HepG2 (cell line): ENCODE results near the gene C2orf74. TPM values are rescaled to one million over a fixed set of nuclear protein-coding genes. Genes with fewer than 3 reads are reported as not detected.

ENCODE experiments used
- CBX5 ChIP-seq: sonication (generic); formaldehyde crosslinking; IDR thresholded peaks from 2 replicates; pipeline ENCODE4 v1.4.0; 2020; ENCODE audit warnings: missing genetic modification reagents, borderline replicate concordance
- DDIT3 ChIP-seq: sonication (generic); formaldehyde crosslinking; IDR thresholded peaks from 2 replicates; pipeline ENCODE4 v1.4.0; 2020; ENCODE audit warnings: mild to moderate bottlenecking, missing genetic modification reagents
- ESRRA ChIP-seq: sonication (generic); formaldehyde crosslinking; IDR thresholded peaks from 2 replicates; pipeline ENCODE4 v1.5.1; 2020; ENCODE audit warnings: mild to moderate bottlenecking, low read depth, missing genetic modification reagents
- ETV6 ChIP-seq: sonication (generic); formaldehyde crosslinking; conservative IDR thresholded peaks from 2 replicates; pipeline ENCODE4 v1.4.0; 2020; ENCODE audit warnings: missing genetic modification reagents
- GPN1 ChIP-seq: sonication (generic); formaldehyde crosslinking; IDR thresholded peaks from 2 replicates; pipeline ENCODE4 v1.5.1; 2020; ENCODE audit warnings: missing genetic modification reagents, borderline replicate concordance
- HNF4G ChIP-seq, 2 experiments: sonication (generic) in 1 of 2; formaldehyde crosslinking in 1 of 2; IDR thresholded peaks; 2 replicates each; pipeline versions ENCODE4 v1.4.0 to v1.6.1; 2011 to 2020; ENCODE audit warnings: borderline replicate concordance in 2 of 2, low read depth in 2 of 2, mild to moderate bottlenecking in 2 of 2, low read length in 1 of 2, missing genetic modification reagents in 1 of 2, moderate library complexity in 1 of 2
- MAFK ChIP-seq, 2 experiments: IDR thresholded peaks in 1 of 2; conservative IDR thresholded peaks in 1 of 2; 2 replicates each; pipeline ENCODE4 v1.6.1; 2011; ENCODE audit warnings: improper control_type of control experiment in 2 of 2, low read length in 2 of 2
- NCOR1 ChIP-seq: fragments of 200-600 bp; sonication (generic); IDR thresholded peaks from 2 replicates; pipeline ENCODE4 v1.7.0; 2017; ENCODE audit warnings: antibody characterized with exemption, low read length, borderline replicate concordance
- TCF7 ChIP-seq: sonication (generic); IDR thresholded peaks from 2 replicates; pipeline ENCODE4 v1.6.1; 2016; ENCODE audit warnings: antibody characterized with exemption, low read depth
- TRIM24 ChIP-seq: sonication (generic); formaldehyde crosslinking; IDR thresholded peaks from 2 replicates; pipeline ENCODE4 v1.8.0; 2022; ENCODE audit warnings: mild to moderate bottlenecking, missing genetic modification reagents
- ZFX ChIP-seq: sonication (generic); formaldehyde crosslinking; IDR thresholded peaks from 2 replicates; pipeline ENCODE4 v1.4.0; 2020; ENCODE audit warnings: mild to moderate bottlenecking, low read depth, missing genetic modification reagents, moderate library complexity
- ZMYM4 ChIP-seq: sonication (generic); formaldehyde crosslinking; IDR thresholded peaks from 2 replicates; pipeline ENCODE4 v1.8.1; 2023; ENCODE audit warnings: mild to moderate bottlenecking, missing genetic modification reagents
- ZNF280B ChIP-seq: sonication (generic); formaldehyde crosslinking; IDR thresholded peaks from 2 replicates; pipeline ENCODE4 v1.5.0; 2020; ENCODE audit warnings: missing genetic modification reagents, mild to moderate bottlenecking, borderline replicate concordance
- ZNF383 ChIP-seq: sonication (generic); formaldehyde crosslinking; IDR thresholded peaks from 2 replicates; pipeline ENCODE4 v1.4.0; 2020; ENCODE audit warnings: missing genetic modification reagents, mild to moderate bottlenecking, borderline replicate concordance
- ZNF549 ChIP-seq: sonication (generic); formaldehyde crosslinking; IDR thresholded peaks from 2 replicates; pipeline ENCODE4 v1.5.0; 2020; ENCODE audit warnings: missing genetic modification reagents
- ZNF772 ChIP-seq: sonication (generic); formaldehyde crosslinking; IDR thresholded peaks from 2 replicates; pipeline ENCODE4 v1.5.0; 2020; ENCODE audit warnings: mild to moderate bottlenecking, missing genetic modification reagents
- polyA plus RNA-seq, 8 experiments: library from polyadenylated mRNA; depleted of rRNA in 3 of 8; stranded (reverse) in 7 of 8; unstranded in 1 of 8; fragments of >200 nt; fragmentation: Illumina TruSeq in 4 of 8; extraction: Trizol in 4 of 8; gene quantifications; 2 replicates each; pipeline versions ENCODE4 v1.2.1 to v1.2.3, GENCODE V29; 2011 to 2016; ENCODE audit warnings: low read depth in 4 of 8, missing spikeins in 1 of 8, mixed read lengths in 1 of 8; ENCODE audit not compliant: insufficient read depth in 1 of 8
- total RNA-seq, 5 experiments: library from RNA; depleted of rRNA; stranded (reverse); fragments of >200 nt; fragmentation: Illumina TruSeq; extraction: Trizol; gene quantifications; 2 replicates each; pipeline ENCODE4 v1.2.3, GENCODE V29; 2016; ENCODE audit warnings: low read depth in 1 of 5
- TF ChIP-seq, protein P1 (sequence below): sonication (generic); formaldehyde crosslinking; IDR thresholded peaks from 2 replicates; pipeline ENCODE4 v1.5.1; 2020; ENCODE audit warnings: mild to moderate bottlenecking, missing genetic modification reagents, moderate library complexity
- TF ChIP-seq, protein P2 (sequence below): sonication (generic); formaldehyde crosslinking; IDR thresholded peaks from 2 replicates; pipeline ENCODE4 v1.5.1; 2020; ENCODE audit warnings: missing genetic modification reagents, mild to moderate bottlenecking, borderline replicate concordance
- TF ChIP-seq, protein P3 (sequence below): sonication (generic); formaldehyde crosslinking; IDR thresholded peaks from 2 replicates; pipeline ENCODE4 v1.9.0; 2021; ENCODE audit warnings: missing genetic modification reagents, borderline replicate concordance

Gene C2orf74
- total and polyA plus RNA-seq, 2 of the 13 experiments (the other 11 are each of a cell fraction or from before 2014, with no cell fraction given): 10.6 to 13.8 TPM

GRCh38 chr2:61176755-61177726, 15.1 kb downstream of the C2orf74 start (continued):
- TF ChIP-seq ZNF280B (CRISPR knock-in tag): peak; percentile 98
- TF ChIP-seq ZNF549 (CRISPR knock-in tag): no peak
- TF ChIP-seq GPN1 (CRISPR knock-in tag): 0 out of 2 replicates have a peak, but pooled peaks have one; percentile 89
- TF ChIP-seq ETV6 (CRISPR knock-in tag): peak; percentile 87; the same call in 1 of the 2 replicates
- TF ChIP-seq, protein P1, sequence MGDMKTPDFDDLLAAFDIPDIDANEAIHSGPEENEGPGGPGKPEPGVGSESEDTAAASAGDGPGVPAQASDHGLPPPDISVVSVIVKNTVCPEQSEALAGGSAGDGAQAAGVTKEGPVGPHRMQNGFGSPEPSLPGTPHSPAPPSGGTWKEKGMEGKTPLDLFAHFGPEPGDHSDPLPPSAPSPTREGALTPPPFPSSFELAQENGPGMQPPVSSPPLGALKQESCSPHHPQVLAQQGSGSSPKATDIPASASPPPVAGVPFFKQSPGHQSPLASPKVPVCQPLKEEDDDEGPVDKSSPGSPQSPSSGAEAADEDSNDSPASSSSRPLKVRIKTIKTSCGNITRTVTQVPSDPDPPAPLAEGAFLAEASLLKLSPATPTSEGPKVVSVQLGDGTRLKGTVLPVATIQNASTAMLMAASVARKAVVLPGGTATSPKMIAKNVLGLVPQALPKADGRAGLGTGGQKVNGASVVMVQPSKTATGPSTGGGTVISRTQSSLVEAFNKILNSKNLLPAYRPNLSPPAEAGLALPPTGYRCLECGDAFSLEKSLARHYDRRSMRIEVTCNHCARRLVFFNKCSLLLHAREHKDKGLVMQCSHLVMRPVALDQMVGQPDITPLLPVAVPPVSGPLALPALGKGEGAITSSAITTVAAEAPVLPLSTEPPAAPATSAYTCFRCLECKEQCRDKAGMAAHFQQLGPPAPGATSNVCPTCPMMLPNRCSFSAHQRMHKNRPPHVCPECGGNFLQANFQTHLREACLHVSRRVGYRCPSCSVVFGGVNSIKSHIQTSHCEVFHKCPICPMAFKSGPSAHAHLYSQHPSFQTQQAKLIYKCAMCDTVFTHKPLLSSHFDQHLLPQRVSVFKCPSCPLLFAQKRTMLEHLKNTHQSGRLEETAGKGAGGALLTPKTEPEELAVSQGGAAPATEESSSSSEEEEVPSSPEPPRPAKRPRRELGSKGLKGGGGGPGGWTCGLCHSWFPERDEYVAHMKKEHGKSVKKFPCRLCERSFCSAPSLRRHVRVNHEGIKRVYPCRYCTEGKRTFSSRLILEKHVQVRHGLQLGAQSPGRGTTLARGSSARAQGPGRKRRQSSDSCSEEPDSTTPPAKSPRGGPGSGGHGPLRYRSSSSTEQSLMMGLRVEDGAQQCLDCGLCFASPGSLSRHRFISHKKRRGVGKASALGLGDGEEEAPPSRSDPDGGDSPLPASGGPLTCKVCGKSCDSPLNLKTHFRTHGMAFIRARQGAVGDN (CRISPR knock-in tag): peak; percentile 98
- TF ChIP-seq, protein P2, sequence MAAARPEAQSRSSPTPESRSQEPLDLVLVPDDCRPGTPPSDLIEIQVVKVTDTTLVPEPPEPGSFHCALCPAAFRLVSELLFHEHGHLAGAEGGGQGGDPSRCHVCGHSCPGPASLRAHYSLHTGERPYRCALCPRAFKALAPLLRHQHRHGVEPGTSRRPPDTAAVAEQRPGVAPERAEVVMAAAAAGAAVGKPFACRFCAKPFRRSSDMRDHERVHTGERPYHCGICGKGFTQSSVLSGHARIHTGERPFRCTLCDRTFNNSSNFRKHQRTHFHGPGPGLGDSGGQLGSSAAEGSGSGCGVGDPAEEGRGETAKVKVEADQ (CRISPR knock-in tag): peak; percentile 11; the same call in 1 of the 2 replicates
- peak; percentile 87 for TF ChIP-seq ZMYM4 (CRISPR knock-in tag)
- TF ChIP-seq ZNF772: peak; percentile 88; the same call in 1 of the 2 replicates
- TF ChIP-seq ESRRA (CRISPR knock-in tag): peak; percentile 87
- TF ChIP-seq ZFX (CRISPR knock-in tag): peak; percentile 99
- TF ChIP-seq TCF7: no peak
- TF ChIP-seq CBX5 (CRISPR knock-in tag): peak; percentile 95
- no peak for TF ChIP-seq DDIT3 (CRISPR knock-in tag)
- TF ChIP-seq, protein P3, sequence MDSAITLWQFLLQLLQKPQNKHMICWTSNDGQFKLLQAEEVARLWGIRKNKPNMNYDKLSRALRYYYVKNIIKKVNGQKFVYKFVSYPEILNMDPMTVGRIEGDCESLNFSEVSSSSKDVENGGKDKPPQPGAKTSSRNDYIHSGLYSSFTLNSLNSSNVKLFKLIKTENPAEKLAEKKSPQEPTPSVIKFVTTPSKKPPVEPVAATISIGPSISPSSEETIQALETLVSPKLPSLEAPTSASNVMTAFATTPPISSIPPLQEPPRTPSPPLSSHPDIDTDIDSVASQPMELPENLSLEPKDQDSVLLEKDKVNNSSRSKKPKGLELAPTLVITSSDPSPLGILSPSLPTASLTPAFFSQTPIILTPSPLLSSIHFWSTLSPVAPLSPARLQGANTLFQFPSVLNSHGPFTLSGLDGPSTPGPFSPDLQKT (CRISPR knock-in tag): no peak
- TF ChIP-seq MAFK (conservative IDR thresholded peaks at IDR 0.05 in 1 of 2, IDR thresholded peaks at IDR 0.05 in 1 of 2; ENCODE audit: low read length in 2 of 2): 0 out of 4 replicates have a peak, but pooled peaks of 1 of the 2 experiments have one; percentile 1
- TF ChIP-seq ZNF383: no peak
- no peak for TF ChIP-seq TRIM24 (CRISPR knock-in tag)
- peak; percentile 51; the same call in 1 of the 2 replicates for TF ChIP-seq NCOR1
- peak; percentile 8; the same call in 1 of the 2 replicates for TF ChIP-seq HNF4G (IDR thresholded peaks at IDR 0.05; ENCODE audit: borderline replicate concordance, low read depth, low read length)
- TF ChIP-seq HNF4G (CRISPR knock-in tag; IDR thresholded peaks at IDR 0.05; ENCODE audit: borderline replicate concordance, low read depth): no peak
